ENCODE results near the gene PCSK2. TPM values are rescaled to one million over a fixed set of nuclear protein-coding genes. Genes with fewer than 3 reads are reported as not detected.

The PCSK2 gene
- polyA plus RNA-seq, 1 donor from 2014 or later = 27.9 TPM

DNA sequence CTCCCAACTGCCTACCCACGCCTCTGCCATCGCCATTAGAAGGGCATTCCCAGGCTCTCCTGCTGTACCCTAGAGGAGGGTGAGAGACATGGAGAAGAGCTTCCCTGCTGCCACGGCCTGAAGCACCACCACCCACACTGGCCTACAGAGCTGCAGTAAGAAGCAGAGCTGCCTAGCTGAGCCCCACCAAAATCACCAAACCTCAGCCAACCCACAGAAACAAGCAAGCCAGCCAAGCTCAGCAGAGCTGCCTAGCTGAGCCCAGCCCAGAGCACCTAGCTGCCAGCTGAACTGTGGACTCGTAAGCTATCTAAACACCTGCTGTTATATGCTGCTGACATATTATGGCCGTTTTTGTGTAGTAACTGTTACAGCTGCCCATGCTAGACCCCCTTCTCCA, 149.2 kb downstream of the PCSK2 start:
- Histone ChIP-seq H3K4me2 (ENCODE audit: low read length) (no peak overlapping the region), H3K9me2 (ENCODE audit: insufficient read depth, low read length) (no peaks in the 10 kb centered on the region), H3K36me3 (ENCODE audit: insufficient read depth, low read length) (no peaks in the 10 kb centered on the region), H3K9ac (ENCODE audit: low read length) (no peak overlapping the region), H4K20me1 (ENCODE audit: insufficient read depth) (no peaks in the 10 kb centered on the region), H2AFZ (ENCODE audit: low read depth, low read length) (no peak overlapping the region), H3K27ac (ENCODE audit: low read length) (no peak overlapping the region), H3K4me3 (ENCODE audit: low read length) (no peak overlapping the region), H3K79me2 (replicated peaks; ENCODE audit: insufficient read depth, low read length) (no peaks in the 10 kb centered on the region), H3F3A (ENCODE audit: insufficient read depth, low read length, poor library complexity, severe bottlenecking) (no peaks in the 10 kb centered on the region), H3K27me3 (ENCODE audit: insufficient read depth, low read depth, low read length) (no peaks in the 10 kb centered on the region), H3K9me3 (ENCODE audit: low read length) (no peaks in the 10 kb centered on the region)
- TF ChIP-seq EP300 (conservative IDR thresholded peaks at IDR 0.05; ENCODE audit: poor library complexity, severe bottlenecking) (no peak), SMC3 (conservative IDR thresholded peaks at IDR 0.05; ENCODE audit: poor library complexity) (no peak), EZH2 (IDR thresholded peaks at IDR 0.05; ENCODE audit: borderline replicate concordance, insufficient read depth, low read length, poor library complexity, severe bottlenecking) (no peak), REST (IDR thresholded peaks at IDR 0.05; ENCODE audit: borderline replicate concordance) (no peak), MXI1 (conservative IDR thresholded peaks at IDR 0.05; ENCODE audit: poor library complexity, severe bottlenecking) (no peak), RAD21 (conservative IDR thresholded peaks at IDR 0.05) (no peak), POLR2AphosphoS5 (IDR thresholded peaks at IDR 0.05) (no peak)
- TF ChIP-seq, protein P1, sequence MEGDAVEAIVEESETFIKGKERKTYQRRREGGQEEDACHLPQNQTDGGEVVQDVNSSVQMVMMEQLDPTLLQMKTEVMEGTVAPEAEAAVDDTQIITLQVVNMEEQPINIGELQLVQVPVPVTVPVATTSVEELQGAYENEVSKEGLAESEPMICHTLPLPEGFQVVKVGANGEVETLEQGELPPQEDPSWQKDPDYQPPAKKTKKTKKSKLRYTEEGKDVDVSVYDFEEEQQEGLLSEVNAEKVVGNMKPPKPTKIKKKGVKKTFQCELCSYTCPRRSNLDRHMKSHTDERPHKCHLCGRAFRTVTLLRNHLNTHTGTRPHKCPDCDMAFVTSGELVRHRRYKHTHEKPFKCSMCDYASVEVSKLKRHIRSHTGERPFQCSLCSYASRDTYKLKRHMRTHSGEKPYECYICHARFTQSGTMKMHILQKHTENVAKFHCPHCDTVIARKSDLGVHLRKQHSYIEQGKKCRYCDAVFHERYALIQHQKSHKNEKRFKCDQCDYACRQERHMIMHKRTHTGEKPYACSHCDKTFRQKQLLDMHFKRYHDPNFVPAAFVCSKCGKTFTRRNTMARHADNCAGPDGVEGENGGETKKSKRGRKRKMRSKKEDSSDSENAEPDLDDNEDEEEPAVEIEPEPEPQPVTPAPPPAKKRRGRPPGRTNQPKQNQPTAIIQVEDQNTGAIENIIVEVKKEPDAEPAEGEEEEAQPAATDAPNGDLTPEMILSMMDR (IDR thresholded peaks at IDR 0.05; ENCODE audit: poor library complexity, severe bottlenecking) = no peak

DNA sequence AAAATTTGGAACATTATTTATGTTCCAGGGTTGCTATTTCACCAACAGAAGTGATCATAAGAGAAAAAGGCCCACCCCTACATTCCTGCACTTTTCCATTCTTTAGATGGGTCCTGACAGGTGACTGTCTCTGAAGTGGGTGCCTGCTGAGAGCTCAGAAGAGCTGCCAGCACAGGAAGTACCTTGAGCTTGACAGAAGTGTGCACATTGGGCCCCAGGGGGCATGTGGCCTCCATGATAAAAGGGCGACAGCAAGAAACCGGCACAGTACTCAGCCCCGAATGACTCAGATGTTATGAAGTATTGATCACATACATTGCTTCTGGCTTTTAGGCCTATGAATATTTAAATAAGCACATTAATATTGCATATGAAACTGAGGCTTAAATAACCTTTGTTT, 150.4 kb downstream of the PCSK2 start:
- Histone ChIP-seq H3K4me3 (ENCODE audit: low read length) (peak overlapping the region; percentile 22), H3K9me3 (ENCODE audit: low read length) (no peaks in the 10 kb centered on the region), H3K4me2 (ENCODE audit: low read length) (no peak overlapping the region), H4K20me1 (ENCODE audit: insufficient read depth) (no peaks in the 10 kb centered on the region), H3K79me2 (replicated peaks; ENCODE audit: insufficient read depth, low read length) (no peaks in the 10 kb centered on the region), H3K9ac (ENCODE audit: low read length) (no peak overlapping the region), H3F3A (ENCODE audit: insufficient read depth, low read length, poor library complexity, severe bottlenecking) (no peaks in the 10 kb centered on the region), H3K27me3 (ENCODE audit: insufficient read depth, low read depth, low read length) (no peaks in the 10 kb centered on the region), H3K36me3 (ENCODE audit: insufficient read depth, low read length) (no peaks in the 10 kb centered on the region), H2AFZ (ENCODE audit: low read depth, low read length) (no peak overlapping the region), H3K27ac (ENCODE audit: low read length) (peak overlapping the region; percentile 53), H3K9me2 (ENCODE audit: insufficient read depth, low read length) (no peaks in the 10 kb centered on the region)
- TF ChIP-seq EP300 (conservative IDR thresholded peaks at IDR 0.05; ENCODE audit: poor library complexity, severe bottlenecking) (peak; percentile 78), POLR2AphosphoS5 (IDR thresholded peaks at IDR 0.05) (peak; percentile 51)
- TF ChIP-seq, protein P1 (IDR thresholded peaks at IDR 0.05; ENCODE audit: poor library complexity, severe bottlenecking) = no peak
